HUDEP-2 (cell line): ENCODE data around the gene HNRNPF.
"Not testable (repeated sequence)": the region's sequence is repeated elsewhere in the genome, so short reads cannot be mapped to it uniquely, and the experiment has no call there.

Experiments used
- DNase-seq, 76 experiments: peaks; one replicate each; lab custom pipeline; 2025; ENCODE audit not compliant: unreplicated experiment in 76 of 76; lab: John Stamatoyannopoulos, UW

The HNRNPF gene

GRCh38 chr10:43399320-43400310 lies 9.4 kb downstream of the HNRNPF start:
- no peak for DNase-seq

- DNase-seq: no peak
These were observed 10.1 kb downstream of the HNRNPF start for GRCh38 chr10:43398939-43399319.

- DNase-seq: peak; percentile 12 to 88 (median 77)
These were observed 11.9 kb downstream of the HNRNPF start for GRCh38 chr10:43396928-43397624.

- DNase-seq: peak in 75 of 76 experiments; percentile 2 to 84 (median 64)
These were observed 12.7 kb downstream of the HNRNPF start for GRCh38 chr10:43396061-43396927.

GRCh38 chr10:43395571-43396060 lies 13.4 kb downstream of the HNRNPF start:
- peak in 7 of 76 experiments; percentile 44 to 54 (median 50) for DNase-seq

GRCh38 chr10:43394868-43395267 lies 14.1 kb downstream of the HNRNPF start:
- no peak for DNase-seq

- DNase-seq: no peak
These were observed 15.2 kb downstream of the HNRNPF start for GRCh38 chr10:43393606-43394360.

- DNase-seq: not testable (repeated sequence)
These were observed 15.8 kb downstream of the HNRNPF start for GRCh38 chr10:43393186-43393585.

GRCh38 chr10:43392748-43393147 lies 16.2 kb downstream of the HNRNPF start:
- DNase-seq: no peak

GRCh38 chr10:43391496-43391895 lies 17.5 kb downstream of the HNRNPF start:
- no peak for DNase-seq

GRCh38 chr10:43390759-43391158 lies 18.2 kb downstream of the HNRNPF start:
- peak in 11 of 76 experiments; percentile 5 to 33 (median 20) for DNase-seq

GRCh38 chr10:43390333-43390732 lies 18.7 kb downstream of the HNRNPF start:
- DNase-seq: no peak

GRCh38 chr10:43389867-43390266 lies 19.1 kb downstream of the HNRNPF start:
- peak in 8 of 76 experiments; percentile 11 to 31 (median 16) for DNase-seq

GRCh38 chr10:43387678-43388032 lies 21.3 kb downstream of the HNRNPF start:
- DNase-seq: no peak

GRCh38 chr10:43386981-43387677 lies 21.9 kb downstream of the HNRNPF start:
- DNase-seq: no peak

GRCh38 chr10:43386549-43386948 lies 22.4 kb downstream of the HNRNPF start:
- no peak for DNase-seq

GRCh38 chr10:43385412-43386004 lies 23.5 kb downstream of the HNRNPF start:
- DNase-seq: no peak

- DNase-seq: peak in 2 of 76 experiments; percentile 13 to 18
These were observed 24.4 kb downstream of the HNRNPF start for GRCh38 chr10:43384252-43385221.
